Measurements from ENCODE around the gene FAM174A. TPM values are rescaled to one million over a fixed set of nuclear protein-coding genes. Genes with fewer than 3 reads are reported as not detected.
A peak's percentile ranks its signal among the peaks of the same experiment; 100 is the strongest.

FAM174A gene
- polyA plus RNA-seq = 10 to 100 TPM in 1 of 3 donors, 1 to 10 TPM in 2; 7.7 to 15.7 (median 7.7) TPM

DNA sequence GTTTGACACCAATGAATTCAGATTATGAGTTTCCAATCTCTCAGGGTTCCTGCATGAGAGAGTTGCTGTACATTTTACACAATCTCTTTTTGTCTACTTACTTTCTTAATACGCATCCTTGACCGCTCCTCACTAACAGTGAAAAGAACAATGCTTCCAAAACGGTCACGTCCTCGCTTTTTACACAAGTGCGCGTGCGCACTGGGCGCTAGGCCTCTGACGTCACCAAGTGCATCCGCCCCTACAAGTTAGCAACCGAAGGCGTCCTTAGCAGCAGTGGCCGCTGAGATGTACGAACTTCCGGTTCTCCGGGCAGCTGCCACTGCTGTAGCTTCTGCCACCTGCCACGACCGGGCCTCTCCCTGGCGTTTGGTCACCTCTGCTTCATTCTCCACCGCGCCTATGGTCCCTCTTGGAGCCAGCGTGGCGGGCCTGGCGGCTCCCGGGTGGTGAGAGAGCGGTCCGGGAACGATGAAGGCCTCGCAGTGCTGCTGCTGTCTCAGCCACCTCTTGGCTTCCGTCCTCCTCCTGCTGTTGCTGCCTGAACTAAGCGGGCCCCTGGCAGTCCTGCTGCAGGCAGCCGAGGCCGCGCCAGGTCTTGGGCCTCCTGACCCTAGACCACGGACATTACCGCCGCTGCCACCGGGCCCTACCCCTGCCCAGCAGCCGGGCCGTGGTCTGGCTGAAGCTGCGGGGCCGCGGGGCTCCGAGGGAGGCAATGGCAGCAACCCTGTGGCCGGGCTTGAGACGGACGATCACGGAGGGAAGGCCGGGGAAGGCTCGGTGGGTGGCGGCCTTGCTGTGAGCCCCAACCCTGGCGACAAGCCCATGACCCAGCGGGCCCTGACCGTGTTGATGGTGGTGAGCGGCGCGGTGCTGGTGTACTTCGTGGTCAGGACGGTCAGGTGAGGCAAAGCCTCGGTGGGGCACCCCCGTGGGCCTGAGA, at the start of gene FAM174A:
Gene FAM174A (plus strand): TSS at position 315 of the 946 bp plus-strand sequence. CDS start 157 bp downstream, at position 472.
- H3K27ac Mint-ChIP-seq = peak within 1 kb of the TSS; percentile 95 to 99 (median 97)
- peak within 1 kb of the TSS; percentile 89 to 98 (median 91) for H3K4me3 Mint-ChIP-seq
- peak; percentile 95 to 96 (median 96) for DNase-seq
- peaks cover 3 to 9% (median 7%) of the 10 kb centered on the region in 3 donors for H3K27me3 Mint-ChIP-seq (ENCODE audit: low read depth in 3 of 3)
- peaks cover 12 to 17% (median 15%) of the 10 kb centered on the region in 6 donors for H3K9me3 Mint-ChIP-seq
- peaks cover 24 to 43% of the 10 kb centered on the region in 2 donors for H3K4me1 Mint-ChIP-seq
- peaks cover 0 to 14% (median 13%) of the 10 kb centered on the region in 3 donors for H3K36me3 Mint-ChIP-seq

DNA sequence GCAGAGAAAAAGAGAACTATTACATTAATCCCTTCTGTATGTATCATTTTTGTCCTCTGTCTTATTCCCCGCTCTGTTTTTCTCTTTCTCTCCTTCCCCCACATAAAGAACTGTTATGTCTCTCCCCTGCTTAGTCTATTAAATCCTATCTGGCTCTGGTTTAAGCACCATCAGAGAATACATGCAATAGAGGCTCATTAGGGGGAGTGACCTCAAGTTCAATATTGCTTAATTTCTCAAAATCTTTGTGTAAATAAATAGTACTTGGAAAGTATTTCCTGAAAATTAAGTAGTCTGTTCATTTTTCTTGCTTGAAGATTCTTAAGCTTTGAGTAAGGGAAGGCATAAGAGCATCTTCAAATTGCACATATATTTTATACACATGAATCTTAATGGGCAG, 41.2 kb upstream of the FAM174A start:
- Mint-ChIP-seq H3K27ac (no peak overlapping the region), H3K9me3 (peaks cover 0 to 5% (median 1%) of the 10 kb centered on the region in 6 donors), H3K4me1 (no peaks in the 10 kb centered on the region), H3K4me3 (no peak overlapping the region), H3K27me3 (ENCODE audit: low read depth in 3 of 3) (peaks cover 0 to 10% (median 3%) of the 10 kb centered on the region in 3 donors), H3K36me3 (no peaks in the 10 kb centered on the region)
- no peak for DNase-seq

DNA sequence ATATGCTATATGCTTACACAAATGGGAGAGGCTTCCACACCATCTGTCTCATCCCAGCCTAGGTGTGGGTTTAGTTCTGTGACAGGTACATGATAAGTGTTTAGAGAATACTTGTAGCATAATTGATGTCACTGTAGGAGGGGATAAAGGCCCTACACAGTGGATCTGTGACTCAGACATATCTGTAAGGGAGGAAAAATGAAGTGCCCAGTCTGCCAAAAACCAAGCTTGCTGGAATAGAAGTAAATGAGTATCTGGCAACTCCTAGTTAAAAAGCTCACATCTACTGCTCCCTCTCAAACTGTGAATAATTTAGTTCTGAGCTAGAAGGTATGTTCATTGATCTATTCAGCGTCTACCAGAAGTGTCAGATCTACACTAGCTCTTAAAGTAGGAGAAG, 38.9 kb upstream of the FAM174A start:
- DNase-seq = no peak
- Mint-ChIP-seq H3K9me3 (no peaks in the 10 kb centered on the region), H3K4me3 (no peak overlapping the region), H3K27ac (no peak overlapping the region), H3K36me3 (no peaks in the 10 kb centered on the region), H3K27me3 (ENCODE audit: low read depth in 3 of 3) (peaks cover 2 to 9% (median 2%) of the 10 kb centered on the region in 3 donors), H3K4me1 (no peaks in the 10 kb centered on the region)

GRCh38 chr5:100502684-100503083, 32.5 kb upstream of the FAM174A start:
- H3K9me3 Mint-ChIP-seq = peaks cover 0 to 1% (median 0%) of the 10 kb centered on the region in 6 donors
- no peak overlapping the region for H3K4me3 Mint-ChIP-seq
- no peak overlapping the region for H3K27ac Mint-ChIP-seq
- no peaks in the 10 kb centered on the region for H3K4me1 Mint-ChIP-seq
- no peaks in the 10 kb centered on the region for H3K36me3 Mint-ChIP-seq
- H3K27me3 Mint-ChIP-seq (ENCODE audit: low read depth in 3 of 3) = peaks cover 0 to 11% (median 6%) of the 10 kb centered on the region in 3 donors
- DNase-seq = no peak

- Mint-ChIP-seq H3K4me1 (no peaks in the 10 kb centered on the region), H3K27me3 (ENCODE audit: low read depth in 3 of 3) (peaks cover 0 to 3% (median 2%) of the 10 kb centered on the region in 3 donors), H3K9me3 (peaks cover 0 to 2% (median 0%) of the 10 kb centered on the region in 6 donors), H3K4me3 (no peak overlapping the region), H3K36me3 (no peaks in the 10 kb centered on the region), H3K27ac (no peak overlapping the region)
- DNase-seq = no peak
These were observed 29.0 kb upstream of the FAM174A start for GRCh38 chr5:100505984-100506670.

DNA sequence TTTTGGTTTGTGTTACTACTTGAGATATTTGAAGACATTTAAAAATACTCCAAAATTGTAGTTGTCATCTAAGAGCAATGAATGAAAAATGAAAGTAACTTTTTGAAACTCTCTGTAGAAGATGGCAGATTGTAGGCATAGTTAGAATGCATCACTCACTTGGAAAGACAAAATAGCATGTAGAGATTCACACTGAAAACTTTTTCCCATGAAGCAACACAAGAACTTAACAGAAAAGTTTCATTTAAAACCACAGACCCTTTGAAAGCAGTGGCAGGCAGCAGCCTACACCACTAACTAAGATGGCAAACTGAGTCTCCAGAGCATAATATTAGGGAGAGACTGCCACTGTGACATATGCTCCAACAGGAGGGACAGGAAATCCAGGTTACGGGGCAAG, 18.9 kb upstream of the FAM174A start:
- H3K27ac Mint-ChIP-seq = no peak overlapping the region
- no peak for DNase-seq
- H3K36me3 Mint-ChIP-seq = peaks cover 0 to 13% (median 4%) of the 10 kb centered on the region in 3 donors
- H3K4me1 Mint-ChIP-seq = no peaks in the 10 kb centered on the region
- no peak overlapping the region for H3K4me3 Mint-ChIP-seq
- H3K27me3 Mint-ChIP-seq (ENCODE audit: low read depth in 3 of 3) = peaks cover 0 to 7% (median 4%) of the 10 kb centered on the region in 3 donors
- H3K9me3 Mint-ChIP-seq = peaks cover 9 to 33% (median 19%) of the 10 kb centered on the region in 6 donors

GRCh38 chr5:100517301-100517974, 17.7 kb upstream of the FAM174A start:
- Mint-ChIP-seq H3K36me3 (peaks cover 0 to 13% (median 4%) of the 10 kb centered on the region in 3 donors), H3K9me3 (peaks cover 9 to 33% (median 19%) of the 10 kb centered on the region in 6 donors), H3K4me1 (no peaks in the 10 kb centered on the region), H3K27me3 (ENCODE audit: low read depth in 3 of 3) (peaks cover 0 to 7% (median 4%) of the 10 kb centered on the region in 3 donors), H3K27ac (no peak overlapping the region), H3K4me3 (no peak overlapping the region)
- DNase-seq = no peak

GRCh38 chr5:100518377-100518776, 16.8 kb upstream of the FAM174A start:
- Mint-ChIP-seq H3K9me3 (peaks cover 9 to 33% (median 19%) of the 10 kb centered on the region in 6 donors), H3K27me3 (ENCODE audit: low read depth in 3 of 3) (peaks cover 3 to 12% (median 4%) of the 10 kb centered on the region in 3 donors), H3K4me3 (no peak overlapping the region), H3K27ac (no peak overlapping the region), H3K4me1 (no peaks in the 10 kb centered on the region), H3K36me3 (peaks cover 0 to 13% (median 8%) of the 10 kb centered on the region in 3 donors)
- DNase-seq = no peak

DNA sequence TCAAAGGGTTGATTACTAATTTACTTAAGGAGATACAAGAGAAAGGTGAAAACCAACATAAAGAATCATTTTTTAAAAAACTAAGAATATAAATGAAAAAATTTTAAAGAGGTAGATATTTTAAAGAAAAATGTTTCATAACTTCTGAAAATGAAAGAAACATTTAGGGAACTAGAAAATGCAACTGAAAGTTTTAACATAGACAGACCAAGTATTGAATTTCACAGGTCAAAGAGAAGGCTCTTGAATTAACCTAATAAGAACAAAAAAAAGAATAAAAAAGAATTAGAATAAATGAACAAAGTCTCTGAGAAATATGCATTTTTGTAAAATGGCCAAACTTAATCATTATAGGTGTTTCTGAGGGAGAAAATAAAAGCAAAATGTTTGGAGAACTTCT, 16.1 kb upstream of the FAM174A start:
- H3K27ac Mint-ChIP-seq = no peak overlapping the region
- peaks cover 0 to 13% (median 8%) of the 10 kb centered on the region in 3 donors for H3K36me3 Mint-ChIP-seq
- peaks cover 3 to 14% (median 6%) of the 10 kb centered on the region in 3 donors for H3K27me3 Mint-ChIP-seq (ENCODE audit: low read depth in 3 of 3)
- H3K4me3 Mint-ChIP-seq = no peak overlapping the region
- DNase-seq = no peak
- peaks cover 9 to 33% (median 21%) of the 10 kb centered on the region in 6 donors for H3K9me3 Mint-ChIP-seq
- H3K4me1 Mint-ChIP-seq = no peaks in the 10 kb centered on the region

- Mint-ChIP-seq H3K36me3 (peaks cover 0 to 13% (median 8%) of the 10 kb centered on the region in 3 donors), H3K9me3 (peaks cover 9 to 33% (median 22%) of the 10 kb centered on the region in 6 donors), H3K27me3 (ENCODE audit: low read depth in 3 of 3) (peaks cover 3 to 14% (median 7%) of the 10 kb centered on the region in 3 donors), H3K27ac (no peak overlapping the region), H3K4me3 (no peak overlapping the region), H3K4me1 (no peaks in the 10 kb centered on the region)
- no peak for DNase-seq
These were observed 14.8 kb upstream of the FAM174A start for GRCh38 chr5:100520348-100520747.

- no peak for DNase-seq
- H3K4me1 Mint-ChIP-seq = peaks cover 24 to 43% of the 10 kb centered on the region in 2 donors
- H3K36me3 Mint-ChIP-seq = no peaks in the 10 kb centered on the region
- no peak overlapping the region for H3K4me3 Mint-ChIP-seq
- peaks cover 3 to 9% (median 5%) of the 10 kb centered on the region in 3 donors for H3K27me3 Mint-ChIP-seq (ENCODE audit: low read depth in 3 of 3)
- no peak overlapping the region for H3K27ac Mint-ChIP-seq
- no peaks in the 10 kb centered on the region for H3K9me3 Mint-ChIP-seq
These were observed 2.8 kb downstream of the FAM174A start for GRCh38 chr5:100537946-100538345.

GRCh38 chr5:100539519-100539918, 4.3 kb downstream of the FAM174A start:
- Mint-ChIP-seq H3K36me3 (no peaks in the 10 kb centered on the region), H3K9me3 (no peaks in the 10 kb centered on the region), H3K4me3 (no peak overlapping the region), H3K27ac (no peak overlapping the region), H3K27me3 (ENCODE audit: low read depth in 3 of 3) (peaks cover 5 to 9% (median 5%) of the 10 kb centered on the region in 3 donors), H3K4me1 (peaks cover 22 to 37% of the 10 kb centered on the region in 2 donors)
- no peak for DNase-seq

DNA sequence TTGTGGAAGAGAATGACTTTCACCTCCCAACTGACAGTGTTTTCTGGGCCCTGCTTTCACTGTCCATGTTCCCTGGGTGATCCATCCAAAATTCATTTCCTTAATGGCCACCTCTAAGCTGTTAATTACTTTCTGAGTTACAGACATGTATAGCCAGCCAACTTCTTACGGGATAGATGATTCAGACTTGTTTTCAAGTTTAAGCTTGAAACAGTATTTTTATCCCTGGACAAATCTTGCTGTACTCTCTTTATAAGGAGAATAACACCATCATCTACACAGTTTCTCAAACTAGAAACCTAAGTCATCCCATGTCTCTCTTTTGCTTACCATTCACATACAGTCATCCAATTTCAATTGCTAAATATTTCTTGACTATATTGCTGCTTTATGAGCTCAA, 6.9 kb downstream of the FAM174A start:
- Mint-ChIP-seq H3K4me3 (no peak overlapping the region), H3K4me1 (peaks cover under 1 to 15% of the 10 kb centered on the region in 2 donors), H3K36me3 (no peaks in the 10 kb centered on the region), H3K27ac (no peak overlapping the region), H3K27me3 (ENCODE audit: low read depth in 3 of 3) (peaks cover 0 to 2% (median 0%) of the 10 kb centered on the region in 3 donors), H3K9me3 (no peaks in the 10 kb centered on the region)
- DNase-seq = no peak
